ENCODE measurements around the gene STEEP1. TPM values are rescaled to one million over a fixed set of nuclear protein-coding genes. Genes with fewer than 3 reads are reported as not detected.

The STEEP1 gene
- polyA plus RNA-seq, 1 donor from 2014 or later: 63.0 TPM

DNA sequence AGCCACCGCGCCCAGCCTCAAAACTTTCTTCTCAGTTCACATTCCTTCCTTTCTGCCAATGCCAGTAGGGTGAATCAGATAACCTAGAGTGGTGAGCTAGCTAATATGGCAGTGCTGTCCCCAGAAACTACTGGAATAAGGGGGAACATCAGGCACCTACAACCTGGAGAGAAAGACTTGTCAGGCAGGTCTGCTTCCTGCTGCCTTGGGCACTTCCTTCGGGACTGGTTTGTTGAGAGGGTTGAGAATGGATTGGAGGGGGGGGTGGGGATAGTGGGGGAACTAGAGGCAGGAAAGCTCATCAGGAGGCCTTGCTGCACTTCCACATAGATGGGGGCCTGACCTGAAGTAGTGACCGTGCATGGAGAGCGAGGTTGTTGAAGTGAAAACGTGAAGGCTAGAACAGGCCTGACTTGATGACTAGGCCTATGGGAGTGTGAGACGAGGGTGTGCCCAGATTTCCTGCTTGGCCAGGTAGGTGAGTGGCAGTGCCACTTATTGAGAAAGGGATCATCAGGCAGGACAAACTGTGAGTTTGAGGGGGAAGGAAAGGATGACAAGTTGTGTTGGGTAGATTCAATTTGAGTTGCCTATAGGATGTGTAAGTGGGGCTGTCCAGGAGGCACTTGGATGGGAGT, 63.6 kb downstream of the STEEP1 start:
- Histone ChIP-seq H3F3A (ENCODE audit: insufficient read depth, low read length, poor library complexity, severe bottlenecking) (no peaks in the 10 kb centered on the region), H3K36me3 (ENCODE audit: insufficient read depth, low read length) (no peaks in the 10 kb centered on the region), H3K9me3 (ENCODE audit: low read length) (no peaks in the 10 kb centered on the region), H3K4me2 (ENCODE audit: low read length) (no peak overlapping the region), H3K9me2 (ENCODE audit: insufficient read depth, low read length) (no peaks in the 10 kb centered on the region), H3K79me2 (replicated peaks; ENCODE audit: insufficient read depth, low read length) (no peaks in the 10 kb centered on the region), H3K4me3 (ENCODE audit: low read length) (no peak overlapping the region), H3K27me3 (ENCODE audit: insufficient read depth, low read depth, low read length) (no peaks in the 10 kb centered on the region), H4K20me1 (ENCODE audit: insufficient read depth) (no peaks in the 10 kb centered on the region), H3K27ac (ENCODE audit: low read length) (no peak overlapping the region), H3K9ac (ENCODE audit: low read length) (no peak overlapping the region), H2AFZ (ENCODE audit: low read depth, low read length) (no peak overlapping the region)
- no peak for TF ChIP-seq TAF1 (IDR thresholded peaks at IDR 0.05; ENCODE audit: low read depth)
- TF ChIP-seq, protein P1, sequence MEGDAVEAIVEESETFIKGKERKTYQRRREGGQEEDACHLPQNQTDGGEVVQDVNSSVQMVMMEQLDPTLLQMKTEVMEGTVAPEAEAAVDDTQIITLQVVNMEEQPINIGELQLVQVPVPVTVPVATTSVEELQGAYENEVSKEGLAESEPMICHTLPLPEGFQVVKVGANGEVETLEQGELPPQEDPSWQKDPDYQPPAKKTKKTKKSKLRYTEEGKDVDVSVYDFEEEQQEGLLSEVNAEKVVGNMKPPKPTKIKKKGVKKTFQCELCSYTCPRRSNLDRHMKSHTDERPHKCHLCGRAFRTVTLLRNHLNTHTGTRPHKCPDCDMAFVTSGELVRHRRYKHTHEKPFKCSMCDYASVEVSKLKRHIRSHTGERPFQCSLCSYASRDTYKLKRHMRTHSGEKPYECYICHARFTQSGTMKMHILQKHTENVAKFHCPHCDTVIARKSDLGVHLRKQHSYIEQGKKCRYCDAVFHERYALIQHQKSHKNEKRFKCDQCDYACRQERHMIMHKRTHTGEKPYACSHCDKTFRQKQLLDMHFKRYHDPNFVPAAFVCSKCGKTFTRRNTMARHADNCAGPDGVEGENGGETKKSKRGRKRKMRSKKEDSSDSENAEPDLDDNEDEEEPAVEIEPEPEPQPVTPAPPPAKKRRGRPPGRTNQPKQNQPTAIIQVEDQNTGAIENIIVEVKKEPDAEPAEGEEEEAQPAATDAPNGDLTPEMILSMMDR (IDR thresholded peaks at IDR 0.05; ENCODE audit: poor library complexity, severe bottlenecking): no peak
- TF ChIP-seq, protein P2, sequence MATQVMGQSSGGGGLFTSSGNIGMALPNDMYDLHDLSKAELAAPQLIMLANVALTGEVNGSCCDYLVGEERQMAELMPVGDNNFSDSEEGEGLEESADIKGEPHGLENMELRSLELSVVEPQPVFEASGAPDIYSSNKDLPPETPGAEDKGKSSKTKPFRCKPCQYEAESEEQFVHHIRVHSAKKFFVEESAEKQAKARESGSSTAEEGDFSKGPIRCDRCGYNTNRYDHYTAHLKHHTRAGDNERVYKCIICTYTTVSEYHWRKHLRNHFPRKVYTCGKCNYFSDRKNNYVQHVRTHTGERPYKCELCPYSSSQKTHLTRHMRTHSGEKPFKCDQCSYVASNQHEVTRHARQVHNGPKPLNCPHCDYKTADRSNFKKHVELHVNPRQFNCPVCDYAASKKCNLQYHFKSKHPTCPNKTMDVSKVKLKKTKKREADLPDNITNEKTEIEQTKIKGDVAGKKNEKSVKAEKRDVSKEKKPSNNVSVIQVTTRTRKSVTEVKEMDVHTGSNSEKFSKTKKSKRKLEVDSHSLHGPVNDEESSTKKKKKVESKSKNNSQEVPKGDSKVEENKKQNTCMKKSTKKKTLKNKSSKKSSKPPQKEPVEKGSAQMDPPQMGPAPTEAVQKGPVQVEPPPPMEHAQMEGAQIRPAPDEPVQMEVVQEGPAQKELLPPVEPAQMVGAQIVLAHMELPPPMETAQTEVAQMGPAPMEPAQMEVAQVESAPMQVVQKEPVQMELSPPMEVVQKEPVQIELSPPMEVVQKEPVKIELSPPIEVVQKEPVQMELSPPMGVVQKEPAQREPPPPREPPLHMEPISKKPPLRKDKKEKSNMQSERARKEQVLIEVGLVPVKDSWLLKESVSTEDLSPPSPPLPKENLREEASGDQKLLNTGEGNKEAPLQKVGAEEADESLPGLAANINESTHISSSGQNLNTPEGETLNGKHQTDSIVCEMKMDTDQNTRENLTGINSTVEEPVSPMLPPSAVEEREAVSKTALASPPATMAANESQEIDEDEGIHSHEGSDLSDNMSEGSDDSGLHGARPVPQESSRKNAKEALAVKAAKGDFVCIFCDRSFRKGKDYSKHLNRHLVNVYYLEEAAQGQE (IDR thresholded peaks at IDR 0.05; ENCODE audit: borderline replicate concordance): no peak

DNA sequence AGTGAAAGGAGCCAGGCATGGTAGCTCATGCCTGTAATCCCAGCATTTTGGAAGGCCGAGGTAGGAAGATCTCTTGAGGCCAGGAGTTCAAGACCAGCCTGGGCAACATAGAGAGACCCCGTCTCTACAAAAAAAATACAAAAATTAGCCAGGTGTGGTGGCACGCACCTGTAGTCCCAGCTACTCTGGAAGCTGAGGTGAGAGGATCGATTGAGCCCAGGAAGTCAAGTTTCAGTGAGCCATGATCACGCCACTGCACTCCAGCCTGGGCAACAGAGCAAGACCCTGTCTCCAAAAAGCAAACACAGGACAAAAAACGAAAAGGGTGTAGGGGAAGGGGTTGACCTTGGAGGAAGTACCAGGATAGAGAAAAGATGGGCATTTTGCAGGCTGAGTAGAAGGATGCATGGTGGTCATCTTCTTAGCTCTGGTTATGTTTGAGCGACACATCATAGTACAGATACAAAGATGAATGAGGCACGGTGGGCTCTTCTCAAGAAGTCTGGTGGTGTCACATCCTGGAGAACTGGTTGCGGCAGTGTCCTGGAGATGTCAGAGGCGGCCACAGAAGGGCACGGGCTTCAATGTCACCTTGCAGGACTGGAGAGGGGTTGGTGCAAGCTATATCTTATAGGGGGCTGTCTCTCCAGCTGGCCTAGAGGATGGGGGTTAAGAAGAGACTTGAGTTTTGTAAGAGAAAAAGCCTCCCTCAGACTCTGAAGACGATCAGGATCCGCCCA, 65.0 kb downstream of the STEEP1 start:
- H3K9me2 ChIP-seq (ENCODE audit: insufficient read depth, low read length): no peaks in the 10 kb centered on the region
- no peaks in the 10 kb centered on the region for H3K9me3 ChIP-seq (ENCODE audit: low read length)
- H3K79me2 ChIP-seq (replicated peaks; ENCODE audit: insufficient read depth, low read length): no peaks in the 10 kb centered on the region
- no peak overlapping the region for H3K9ac ChIP-seq (ENCODE audit: low read length)
- no peaks in the 10 kb centered on the region for H4K20me1 ChIP-seq (ENCODE audit: insufficient read depth)
- H3K4me2 ChIP-seq (ENCODE audit: low read length): no peak overlapping the region
- no peaks in the 10 kb centered on the region for H3K36me3 ChIP-seq (ENCODE audit: insufficient read depth, low read length)
- H3K27ac ChIP-seq (ENCODE audit: low read length): no peak overlapping the region
- no peak overlapping the region for H2AFZ ChIP-seq (ENCODE audit: low read depth, low read length)
- no peak for TF ChIP-seq POLR2AphosphoS5 (IDR thresholded peaks at IDR 0.05)
- H3K27me3 ChIP-seq (ENCODE audit: insufficient read depth, low read depth, low read length): no peaks in the 10 kb centered on the region
- no peaks in the 10 kb centered on the region for H3F3A ChIP-seq (ENCODE audit: insufficient read depth, low read length, poor library complexity, severe bottlenecking)
- H3K4me3 ChIP-seq (ENCODE audit: low read length): no peak overlapping the region

DNA sequence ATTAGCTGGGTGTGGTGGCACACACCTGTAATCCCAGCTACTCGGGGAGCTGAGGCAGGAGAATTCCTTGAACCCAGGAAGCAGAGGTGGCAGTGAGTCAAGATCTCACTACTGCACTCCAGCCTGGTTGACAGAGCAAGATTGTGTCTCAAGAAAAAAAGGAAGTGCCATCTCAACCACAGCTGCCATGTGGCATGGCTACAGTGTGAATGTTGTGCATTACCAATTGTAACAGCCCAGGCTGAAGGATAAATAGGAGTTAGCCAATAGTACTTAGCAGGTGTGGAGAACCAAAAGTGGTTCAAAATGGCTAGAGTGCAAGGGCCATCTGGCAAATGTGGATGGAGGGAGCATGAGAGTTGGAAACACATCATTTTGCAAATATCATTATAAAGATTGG, 68.0 kb downstream of the STEEP1 start:
- TF ChIP-seq RAD21 (conservative IDR thresholded peaks at IDR 0.05) (no peak), MXI1 (conservative IDR thresholded peaks at IDR 0.05; ENCODE audit: poor library complexity, severe bottlenecking) (no peak), POLR2AphosphoS5 (IDR thresholded peaks at IDR 0.05) (no peak), EZH2 (IDR thresholded peaks at IDR 0.05; ENCODE audit: borderline replicate concordance, insufficient read depth, low read length, poor library complexity, severe bottlenecking) (no peak), EP300 (conservative IDR thresholded peaks at IDR 0.05; ENCODE audit: poor library complexity, severe bottlenecking) (no peak), TAF1 (IDR thresholded peaks at IDR 0.05; ENCODE audit: low read depth) (no peak)
- TF ChIP-seq, protein P1 (IDR thresholded peaks at IDR 0.05; ENCODE audit: poor library complexity, severe bottlenecking): no peak
- TF ChIP-seq, protein P2 (IDR thresholded peaks at IDR 0.05; ENCODE audit: borderline replicate concordance): no peak

More for the DNA sequence above, 68.0 kb downstream of the STEEP1 start:
- Histone ChIP-seq H2AFZ (ENCODE audit: low read depth, low read length) (no peak overlapping the region), H4K20me1 (ENCODE audit: insufficient read depth) (no peaks in the 10 kb centered on the region), H3K9me3 (ENCODE audit: low read length) (no peaks in the 10 kb centered on the region), H3K9ac (ENCODE audit: low read length) (no peak overlapping the region), H3K36me3 (ENCODE audit: insufficient read depth, low read length) (no peaks in the 10 kb centered on the region), H3F3A (ENCODE audit: insufficient read depth, low read length, poor library complexity, severe bottlenecking) (no peaks in the 10 kb centered on the region), H3K9me2 (ENCODE audit: insufficient read depth, low read length) (no peaks in the 10 kb centered on the region), H3K4me2 (ENCODE audit: low read length) (no peak overlapping the region), H3K79me2 (replicated peaks; ENCODE audit: insufficient read depth, low read length) (no peaks in the 10 kb centered on the region), H3K27ac (ENCODE audit: low read length) (no peak overlapping the region), H3K4me3 (ENCODE audit: low read length) (no peak overlapping the region), H3K27me3 (ENCODE audit: insufficient read depth, low read depth, low read length) (no peaks in the 10 kb centered on the region)
